Measurements from ENCODE around the gene TDRD9.

GRCh38 chr14:103973354-103973753 is 45.1 kb downstream of the TDRD9 start:
- no peak for TF ChIP-seq SPI1 (IDR thresholded peaks at IDR 0.05; ENCODE audit: low read depth, low read length)
- no peak for TF ChIP-seq POLR2AphosphoS5 (IDR thresholded peaks at IDR 0.05; ENCODE audit: low read depth, low read length)

All from GM12891 (cell line).